Globus pallidus (tissue), 1 donor: ENCODE data around the gene NLK.
"Not testable (repeated sequence)": the region's sequence is repeated elsewhere in the genome, so short reads cannot be mapped to it uniquely, and the experiment has no call there.

Experiments used
- DNase-seq: peaks from one replicate; pipeline ENCODE4 v3.0.0-alpha.2; 2015; ENCODE audit warnings: low spot score

Gene NLK

DNA sequence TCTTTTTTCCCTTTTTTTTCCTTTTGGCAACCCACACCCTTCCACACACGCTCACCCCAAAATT, at the start of gene NLK:
Gene NLK, plus strand, starts transcription at position 21 of the 64 bp plus-strand sequence. CDS start 197 bp downstream, outside the sequence.
- no peak for DNase-seq

DNA sequence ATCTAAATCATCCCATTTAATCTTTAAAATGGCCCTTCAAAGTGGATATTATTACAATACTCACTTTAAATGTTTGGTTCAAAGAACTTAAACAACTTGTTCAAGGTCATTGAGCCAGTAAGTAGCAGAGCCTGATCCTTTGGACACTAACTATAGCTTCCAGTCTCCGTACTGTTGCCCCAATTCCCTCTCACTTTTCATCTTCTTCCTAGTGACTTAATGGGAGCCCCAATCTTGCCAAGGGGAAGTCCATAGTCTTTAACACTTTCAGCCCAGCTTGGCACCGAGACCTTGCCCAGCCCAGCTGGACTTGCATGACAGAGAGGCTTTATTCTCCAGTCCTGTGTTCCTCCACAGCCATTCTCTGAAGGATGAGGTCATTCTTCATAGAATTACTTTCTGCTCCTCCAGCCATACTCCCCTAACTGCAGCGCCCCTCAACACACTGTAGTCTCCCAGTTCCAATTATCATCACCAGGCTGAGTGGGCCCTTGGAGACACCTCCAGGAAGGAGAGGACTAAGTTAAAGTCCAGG, 49.2 kb upstream of the NLK start:
- DNase-seq = peak; percentile 95

- peak; percentile 79 for DNase-seq
These were observed 48.7 kb upstream of the NLK start for GRCh38 chr17:27993723-27994310.

DNA sequence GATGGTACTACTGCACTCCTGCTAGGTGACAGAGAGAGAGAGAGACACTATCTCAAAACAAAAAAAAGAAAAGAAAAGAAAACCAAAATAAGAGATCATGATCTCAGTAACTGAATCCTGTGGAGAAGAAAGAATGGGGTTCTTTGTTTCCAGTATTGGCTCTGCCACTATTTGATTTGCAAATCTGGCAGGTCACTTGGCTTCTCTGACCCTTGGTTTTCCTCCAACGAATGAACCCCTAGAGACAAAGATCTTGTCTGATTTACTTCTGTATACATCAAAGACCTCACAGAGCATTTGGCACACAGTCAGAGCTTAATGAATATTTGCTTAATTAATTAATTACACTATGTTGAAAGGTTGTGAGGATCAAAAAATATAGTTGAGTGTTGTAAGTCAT, 47.9 kb upstream of the NLK start:
- DNase-seq = peak; percentile 90

DNA sequence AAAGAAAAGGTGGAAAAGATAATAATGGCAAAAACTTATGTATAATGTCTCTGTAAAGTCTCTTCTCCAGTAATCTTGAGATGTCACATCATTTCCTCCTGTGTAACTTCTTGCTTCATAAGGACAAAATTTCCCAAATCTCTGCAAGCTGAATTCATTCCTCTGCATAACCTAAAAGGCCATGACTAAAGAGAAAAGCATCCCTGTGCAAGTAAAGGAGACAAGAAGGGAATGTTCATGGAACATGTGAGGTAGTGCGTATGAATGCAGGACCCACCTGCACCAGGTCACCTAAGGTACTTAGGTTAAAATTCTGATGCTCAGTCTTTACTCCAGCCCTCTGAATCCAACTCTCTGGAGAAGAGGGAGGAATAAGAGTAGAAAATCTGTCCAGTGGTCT, 46.9 kb upstream of the NLK start:
- DNase-seq = no peak

DNA sequence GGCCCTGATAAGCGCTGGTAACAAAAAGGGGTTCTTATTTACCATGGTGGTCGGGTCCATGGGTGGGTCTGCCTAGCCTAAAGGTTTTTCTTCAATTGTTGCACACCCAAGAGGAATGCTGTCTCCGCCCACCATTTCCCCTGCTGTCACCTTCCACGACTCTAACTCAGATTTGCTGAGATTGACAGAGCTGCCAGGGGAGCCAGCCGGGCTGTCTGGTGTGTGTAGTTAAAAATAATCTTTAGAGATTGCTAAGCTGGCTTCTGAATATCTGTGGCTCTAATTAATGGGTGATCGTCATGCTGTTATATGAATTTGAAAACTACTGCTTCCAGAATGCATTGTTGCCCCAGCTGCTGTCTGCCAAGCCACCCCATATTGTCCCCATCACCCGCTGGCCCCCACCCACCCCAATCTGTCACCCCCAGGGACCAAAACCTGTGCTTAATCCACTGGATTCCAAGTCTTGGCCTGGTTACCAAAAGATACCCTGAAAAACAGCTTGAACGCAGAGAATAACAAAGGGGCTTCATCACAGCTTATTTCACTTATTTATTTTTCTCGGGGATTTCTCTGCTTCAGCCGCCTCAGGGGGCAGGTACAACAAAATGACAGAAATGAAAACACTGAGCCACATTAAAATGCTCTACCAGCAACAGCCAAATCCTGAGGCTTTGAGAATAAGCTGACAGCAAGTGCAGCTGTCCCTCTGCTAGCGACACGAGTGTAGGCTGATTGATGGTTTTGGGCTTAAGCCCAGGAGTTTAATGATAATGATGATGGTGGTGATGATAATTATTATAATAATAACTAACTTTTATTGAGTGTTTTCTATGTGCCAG, 46.1 kb upstream of the NLK start:
- no peak for DNase-seq

DNA sequence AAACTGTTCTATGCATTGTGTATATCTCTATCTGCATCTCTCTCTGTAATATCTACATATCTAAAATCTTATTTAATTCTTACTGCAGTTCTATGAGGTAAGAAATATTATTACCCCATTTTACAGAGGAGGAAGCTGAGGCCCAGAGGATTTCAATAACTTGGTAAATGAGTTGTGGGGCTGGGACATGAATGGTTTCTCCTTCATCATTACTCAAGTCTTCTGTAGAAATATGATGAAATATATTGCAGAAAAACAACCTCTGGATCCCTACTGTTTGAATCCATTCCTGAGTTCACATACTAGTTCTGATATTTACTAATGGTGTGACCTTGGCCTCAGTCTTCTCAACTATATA, 45.5 kb upstream of the NLK start:
- no peak for DNase-seq

DNA sequence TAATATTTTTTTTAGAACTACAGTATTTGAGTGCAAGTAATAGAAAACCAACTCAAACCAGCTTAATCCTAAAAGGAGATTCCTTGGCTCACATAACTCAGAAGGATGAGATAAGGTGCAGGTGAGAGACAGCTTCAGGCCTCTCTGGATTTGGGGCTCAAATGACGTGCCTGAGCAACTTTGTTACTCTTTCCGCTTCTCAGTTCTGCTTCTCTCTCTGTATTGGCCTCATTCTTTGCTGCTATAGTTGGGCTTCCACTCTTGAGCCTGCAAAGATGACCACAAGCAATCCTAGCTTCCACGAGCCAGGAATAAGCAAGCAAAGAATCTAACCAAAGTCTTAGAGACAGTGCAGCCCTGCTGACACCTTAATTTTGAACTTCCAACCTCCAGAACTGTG, 45.0 kb upstream of the NLK start:
- no peak for DNase-seq

DNA sequence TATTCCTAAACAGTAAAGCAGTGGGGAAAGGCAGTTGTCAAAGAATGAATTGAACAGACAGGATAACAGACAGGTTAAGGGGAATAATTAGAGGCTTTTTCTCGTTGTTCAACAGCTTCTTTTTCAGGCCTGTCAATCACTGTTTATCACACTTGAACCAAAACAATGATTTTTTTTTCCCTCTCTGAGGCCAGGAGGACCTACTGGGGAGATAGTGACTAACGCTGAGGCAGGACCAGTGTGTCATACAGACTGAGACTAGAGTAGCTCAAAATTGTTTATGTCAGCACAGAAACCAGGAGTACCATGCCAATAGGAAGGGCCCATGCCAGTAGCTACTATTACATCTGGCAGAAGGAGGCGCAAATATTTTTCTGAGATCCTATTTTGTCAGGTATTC, 41.3 kb upstream of the NLK start:
- DNase-seq = no peak

DNA sequence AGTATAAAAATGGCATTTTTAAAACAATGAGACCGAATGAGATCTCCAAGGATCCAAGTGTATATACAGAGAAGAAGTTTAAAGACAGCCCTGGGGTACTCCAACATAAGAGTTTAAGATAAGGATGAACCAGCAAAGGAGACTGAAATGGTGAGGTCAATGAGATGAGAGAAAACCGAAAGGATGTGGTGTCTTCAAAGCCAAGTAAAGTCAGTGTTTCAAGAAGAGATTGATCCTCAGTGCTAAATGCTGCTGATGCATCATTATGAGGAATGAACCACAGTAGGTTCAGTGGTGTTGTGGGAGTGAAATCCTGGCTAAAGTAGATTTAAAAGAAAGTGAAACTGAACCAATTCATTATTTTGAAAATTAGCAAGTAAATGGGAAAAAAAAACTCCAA, 38.1 kb upstream of the NLK start:
- DNase-seq = no peak

GRCh38 chr17:28007925-28008324, 34.6 kb upstream of the NLK start:
- DNase-seq = not testable (repeated sequence)

DNA sequence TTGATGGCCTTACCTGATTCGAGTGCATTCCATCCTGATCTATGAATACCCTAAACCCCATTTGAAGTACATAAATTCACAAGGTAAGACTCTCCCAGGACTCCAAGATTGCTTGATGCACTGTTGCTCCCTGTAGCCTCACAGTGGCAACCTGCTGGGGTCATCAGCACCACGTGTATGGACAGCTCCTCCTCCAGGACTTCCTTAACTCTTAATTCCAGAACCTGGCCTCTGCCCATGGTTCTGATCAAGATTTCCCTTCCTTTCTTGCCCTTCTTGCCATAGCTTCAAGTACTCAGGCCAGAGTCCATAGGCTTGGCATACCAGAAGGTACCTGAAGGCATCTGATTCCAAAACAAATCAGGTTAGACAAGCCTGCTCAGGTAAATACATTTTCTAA, 34.0 kb upstream of the NLK start:
- DNase-seq = no peak

- DNase-seq = no peak
These were observed 32.1 kb upstream of the NLK start for GRCh38 chr17:28010406-28010805.

DNA sequence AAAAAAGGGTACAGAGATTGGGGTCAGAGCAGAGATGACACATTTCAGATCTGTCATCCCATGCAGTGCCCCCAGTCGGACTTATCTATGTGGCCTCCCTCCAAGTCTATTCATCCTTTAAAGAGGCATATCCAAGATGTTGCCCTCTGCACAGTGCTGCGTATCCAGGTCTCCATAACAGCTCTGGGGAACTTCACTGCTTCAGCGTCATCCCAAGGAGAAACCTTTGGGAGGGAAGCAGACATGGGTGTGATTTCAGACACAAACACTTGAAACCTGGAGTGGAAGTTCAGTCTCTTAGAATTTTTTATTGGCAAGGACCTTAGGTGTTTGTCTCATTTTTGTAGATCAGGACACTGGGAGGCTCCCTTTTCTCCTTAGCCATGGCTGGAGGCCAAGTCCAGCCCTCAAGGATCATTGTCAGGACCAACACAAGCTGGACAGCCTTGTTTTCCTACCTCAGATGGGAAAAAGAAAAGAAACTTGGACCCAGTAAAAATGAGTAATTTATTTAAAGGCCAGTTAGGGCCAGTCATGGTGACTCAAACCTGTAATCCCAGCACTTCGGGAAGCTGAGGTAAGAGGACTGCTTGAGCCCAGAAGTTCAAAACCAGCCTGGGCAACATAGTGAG, 23.9 kb upstream of the NLK start:
- DNase-seq = no peak

DNA sequence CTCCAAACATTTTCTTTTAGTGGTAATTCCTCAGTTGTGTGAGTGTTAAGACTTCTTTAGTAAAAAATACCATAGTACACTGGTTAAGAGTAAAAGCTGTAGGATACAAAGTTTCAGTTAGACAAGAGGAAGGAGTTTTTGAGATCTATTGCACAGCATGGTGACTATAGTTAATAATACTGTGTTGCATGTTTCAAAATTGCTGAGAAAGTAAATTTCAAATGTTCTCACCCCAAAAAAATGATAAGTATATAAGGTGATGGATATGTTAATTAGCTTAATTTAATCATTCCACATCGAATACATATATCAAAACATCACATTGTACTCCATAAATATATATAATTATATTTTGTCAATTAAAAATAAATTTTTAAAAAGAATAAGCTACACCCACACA, 22.0 kb upstream of the NLK start:
- DNase-seq = no peak

DNA sequence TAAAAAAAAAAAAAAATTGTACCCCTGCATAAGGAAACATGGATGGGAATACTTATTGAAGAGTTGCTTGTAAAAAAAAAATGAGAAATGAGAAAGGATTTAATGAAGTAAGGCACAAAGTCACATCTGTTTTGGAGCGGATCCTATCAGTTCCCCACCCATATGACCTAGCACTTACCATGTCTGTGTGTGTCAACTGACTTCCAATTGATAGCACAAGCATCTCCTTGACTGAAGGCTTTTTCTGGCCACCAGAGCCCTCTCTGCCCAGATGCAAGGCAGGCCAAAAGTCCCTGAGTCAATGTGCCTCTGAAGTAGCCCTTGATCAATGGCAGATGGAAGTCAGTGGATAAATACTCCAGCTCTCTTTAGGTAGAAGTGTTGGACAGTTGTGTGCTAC, 13.4 kb upstream of the NLK start:
- DNase-seq = no peak

DNA sequence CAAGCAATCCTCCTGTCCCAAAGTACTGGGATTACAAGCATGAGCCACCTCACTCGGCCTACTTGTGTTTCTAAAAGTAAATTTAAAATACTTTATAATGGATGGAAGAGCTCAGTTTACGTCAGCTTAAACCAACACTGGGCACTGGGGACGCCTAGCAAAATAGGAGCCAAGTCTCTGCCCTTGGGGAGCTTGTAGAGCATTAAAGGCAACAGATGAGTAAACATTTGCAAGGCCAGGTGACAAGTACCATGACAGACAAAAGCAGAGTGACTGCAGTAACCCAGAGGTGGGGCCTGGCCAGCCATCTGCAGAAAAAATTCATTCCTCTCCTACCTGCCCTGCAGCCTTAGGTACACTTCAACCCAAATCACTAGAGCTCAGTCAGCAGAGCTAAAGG, 12.1 kb upstream of the NLK start:
- no peak for DNase-seq

- no peak for DNase-seq
These were observed 11.3 kb upstream of the NLK start for GRCh38 chr17:28031174-28031573.

- no peak for DNase-seq
These were observed 8.3 kb upstream of the NLK start for GRCh38 chr17:28033972-28034714.

DNA sequence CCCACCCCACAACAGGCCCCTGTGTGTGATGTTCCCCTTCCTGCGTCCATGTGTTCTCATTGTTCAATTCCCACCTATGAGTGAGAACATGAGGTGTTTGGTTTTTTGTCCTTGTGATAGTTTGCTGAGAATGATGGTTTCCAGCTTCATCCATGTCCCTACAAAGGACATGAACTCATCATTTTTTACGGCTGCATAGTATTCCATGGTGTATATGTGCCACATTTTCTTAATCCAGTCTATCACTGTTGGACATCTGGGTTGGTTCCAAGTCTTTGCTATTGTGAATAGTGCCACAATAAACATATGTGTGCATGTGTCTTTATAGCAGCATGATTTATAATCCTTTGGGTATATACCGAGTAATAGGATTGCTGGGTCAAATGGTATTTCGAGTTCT, 7.0 kb upstream of the NLK start:
- DNase-seq = not testable (repeated sequence)

DNA sequence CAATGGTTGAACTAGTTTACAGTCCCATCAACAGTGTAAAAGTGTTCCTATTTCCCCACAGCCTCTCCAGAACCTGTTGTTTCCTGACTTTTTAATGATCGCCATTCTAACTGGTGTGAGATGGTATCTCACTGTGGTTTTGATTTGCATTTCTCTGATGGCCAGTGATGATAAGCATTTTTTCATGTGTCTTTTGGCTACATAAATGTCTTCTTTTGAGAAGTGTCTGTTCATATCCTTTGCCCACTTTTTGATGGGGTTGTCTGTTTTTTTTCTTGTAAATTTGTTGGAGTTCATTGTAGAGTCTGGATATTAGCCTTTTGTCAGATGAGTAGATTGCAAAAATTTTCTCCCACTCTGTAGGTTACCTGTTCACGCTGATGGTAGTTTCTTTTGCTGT, 6.6 kb upstream of the NLK start:
- not testable (repeated sequence) for DNase-seq

DNA sequence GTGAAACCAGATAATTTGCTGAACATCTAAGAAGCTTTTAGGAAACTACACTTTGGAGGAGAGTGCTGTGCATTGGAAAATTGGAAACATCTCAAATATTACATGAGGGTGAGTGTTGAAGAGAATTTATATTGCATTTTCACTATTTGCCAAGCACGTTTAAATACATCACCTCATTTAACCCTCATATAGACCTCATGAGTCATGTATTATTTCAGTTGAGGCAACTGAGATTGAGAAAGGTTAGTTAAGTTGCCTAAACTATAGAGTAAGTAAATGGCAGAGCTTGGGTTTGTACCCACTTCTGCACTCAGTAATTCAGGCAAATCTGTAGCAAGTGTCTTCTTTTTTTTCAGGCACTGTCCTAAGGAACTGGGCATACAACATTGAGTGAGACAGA, 3.7 kb upstream of the NLK start:
- no peak for DNase-seq

DNA sequence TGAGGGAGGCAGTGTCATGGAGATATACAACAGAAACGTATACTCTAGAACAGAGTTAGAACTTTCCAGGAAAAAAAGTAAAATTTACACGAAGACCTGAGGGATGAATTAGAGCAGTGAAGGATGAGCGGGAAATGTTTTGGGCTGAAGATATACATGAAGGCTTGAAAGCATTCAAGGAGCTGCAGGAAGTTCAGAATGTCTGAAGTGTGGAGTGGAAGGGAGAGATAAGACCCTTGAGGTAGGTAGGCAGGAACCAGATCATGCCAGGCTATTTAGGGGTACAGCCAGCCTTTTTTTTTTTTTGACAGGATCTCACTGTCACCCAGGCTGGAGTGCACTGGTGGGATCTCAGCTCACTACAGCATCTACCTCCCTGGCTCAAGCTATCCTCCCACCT, 3.2 kb upstream of the NLK start:
- no peak for DNase-seq
